ENCODE measurements around the gene MKNK1. TPM values are rescaled to one million over a fixed set of nuclear protein-coding genes. Genes with fewer than 3 reads are reported as not detected.

Gene MKNK1
- total and polyA plus RNA-seq, 7 donors: 19.3 to 52.6 (median 34.6) TPM

DNA sequence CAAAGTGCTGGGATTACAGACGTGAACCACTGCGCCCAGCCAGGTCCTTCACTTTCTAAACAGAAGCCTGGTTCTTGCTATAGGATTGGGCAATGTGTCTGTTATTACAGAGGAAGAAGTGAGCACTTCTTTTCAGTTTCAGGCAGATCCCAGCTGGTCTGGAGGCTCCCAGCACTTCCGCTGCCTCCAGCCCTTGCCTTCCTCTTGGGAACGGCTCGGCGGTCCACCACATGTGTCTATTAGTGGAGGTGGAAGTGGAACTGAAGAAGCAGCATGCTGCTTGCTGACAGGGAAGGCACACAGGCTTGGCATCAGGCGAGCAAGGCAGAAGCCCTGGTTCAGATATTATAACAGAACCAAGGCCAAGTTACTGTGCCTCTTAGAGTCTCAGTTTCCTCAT is 17.0 kb downstream of the MKNK1 start:
- TF ChIP-seq, protein P1, sequence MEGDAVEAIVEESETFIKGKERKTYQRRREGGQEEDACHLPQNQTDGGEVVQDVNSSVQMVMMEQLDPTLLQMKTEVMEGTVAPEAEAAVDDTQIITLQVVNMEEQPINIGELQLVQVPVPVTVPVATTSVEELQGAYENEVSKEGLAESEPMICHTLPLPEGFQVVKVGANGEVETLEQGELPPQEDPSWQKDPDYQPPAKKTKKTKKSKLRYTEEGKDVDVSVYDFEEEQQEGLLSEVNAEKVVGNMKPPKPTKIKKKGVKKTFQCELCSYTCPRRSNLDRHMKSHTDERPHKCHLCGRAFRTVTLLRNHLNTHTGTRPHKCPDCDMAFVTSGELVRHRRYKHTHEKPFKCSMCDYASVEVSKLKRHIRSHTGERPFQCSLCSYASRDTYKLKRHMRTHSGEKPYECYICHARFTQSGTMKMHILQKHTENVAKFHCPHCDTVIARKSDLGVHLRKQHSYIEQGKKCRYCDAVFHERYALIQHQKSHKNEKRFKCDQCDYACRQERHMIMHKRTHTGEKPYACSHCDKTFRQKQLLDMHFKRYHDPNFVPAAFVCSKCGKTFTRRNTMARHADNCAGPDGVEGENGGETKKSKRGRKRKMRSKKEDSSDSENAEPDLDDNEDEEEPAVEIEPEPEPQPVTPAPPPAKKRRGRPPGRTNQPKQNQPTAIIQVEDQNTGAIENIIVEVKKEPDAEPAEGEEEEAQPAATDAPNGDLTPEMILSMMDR (IDR thresholded peaks at IDR 0.05): no peak
- DNase-seq (peak; percentile 45 to 66), ATAC-seq (peak in 2 of 4 donors; percentile 17 to 28)
- 77 to 83% (median 81%) methylated on average over 7 of the region's 7 CpGs for WGBS, 3 donors
- Histone ChIP-seq H3K36me3 (ENCODE audit: insufficient read depth in 1 of 2, low read depth in 1 of 2) (peaks cover 12 to 80% of the 10 kb centered on the region in 2 donors), H3K4me3 (no peak overlapping the region), H3K9me3 (no peaks in the 10 kb centered on the region), H3K27me3 (ENCODE audit: insufficient read depth in 3 of 3, low read length in 2 of 3) (no peaks in the 10 kb centered on the region), H3K4me1 (no peaks in the 10 kb centered on the region), H3K27ac (no peak overlapping the region)
- intact Hi-C loops (cut with DNase I): no loop called here

DNA sequence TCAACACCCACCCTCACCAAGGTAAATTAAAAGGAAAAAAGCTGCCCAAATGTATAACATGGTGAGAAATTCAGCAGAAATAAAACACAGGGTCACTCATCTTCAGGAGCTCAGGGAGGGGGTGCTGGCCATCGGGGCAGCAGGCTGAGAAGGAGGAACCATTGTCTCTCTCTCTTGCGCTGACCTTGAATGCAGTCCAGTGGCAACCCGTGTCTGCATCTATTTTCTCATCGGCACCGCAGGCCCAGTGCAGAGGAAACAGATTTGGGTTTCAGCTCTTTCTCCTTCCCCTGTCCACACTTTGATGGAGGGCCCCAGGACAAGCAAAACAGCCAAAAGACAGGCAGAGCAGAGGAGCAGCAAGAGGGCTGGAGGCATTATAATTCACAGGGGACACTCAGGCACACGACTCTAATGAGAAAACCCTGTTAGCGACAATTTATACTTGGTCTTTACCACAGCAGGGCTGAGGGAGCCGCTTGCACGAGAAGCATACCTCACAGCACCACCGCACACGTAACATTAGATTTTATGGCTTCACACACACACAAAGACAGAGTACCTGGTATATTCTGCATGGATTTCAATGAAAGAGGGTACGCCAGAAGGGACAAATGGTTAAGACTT is 18.6 kb downstream of the MKNK1 start:
- H3K27me3 ChIP-seq (ENCODE audit: insufficient read depth in 3 of 3, low read length in 2 of 3): no peaks in the 10 kb centered on the region
- TF ChIP-seq, protein P1 (IDR thresholded peaks at IDR 0.05): no peak
- no peaks in the 10 kb centered on the region for H3K4me1 ChIP-seq
- DNase-seq (no peak), ATAC-seq (no peak)
- H3K9me3 ChIP-seq: no peaks in the 10 kb centered on the region
- H3K4me3 ChIP-seq: no peak overlapping the region
- 60 to 73% (median 63%) methylated on average over 12 of the region's 12 CpGs for WGBS, 3 donors
- H3K36me3 ChIP-seq (ENCODE audit: insufficient read depth in 1 of 2, low read depth in 1 of 2): peaks cover 10 to 79% of the 10 kb centered on the region in 2 donors
- intact Hi-C loops (cut with DNase I): no loop called here
- no peak overlapping the region for H3K27ac ChIP-seq

DNA sequence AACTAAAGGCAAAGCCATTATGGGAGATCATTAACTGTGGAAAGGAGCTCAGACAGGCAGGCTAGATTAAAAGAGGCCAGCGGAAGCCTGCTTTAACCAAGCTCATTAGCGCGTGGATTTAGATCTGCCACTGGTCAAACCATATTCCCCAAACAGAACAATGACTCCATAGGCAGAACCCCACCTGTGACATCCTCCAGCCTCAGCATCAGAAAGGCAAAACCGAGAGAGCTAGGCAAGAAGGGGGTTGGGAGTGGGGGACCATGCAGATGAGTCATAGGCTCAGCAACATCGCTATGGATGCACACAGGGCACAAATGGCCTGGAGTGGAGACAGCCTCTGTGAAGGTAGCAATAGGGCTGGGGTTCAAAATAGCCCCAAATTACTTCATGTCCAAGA is 20.6 kb downstream of the MKNK1 start:
- TF ChIP-seq, protein P1 (IDR thresholded peaks at IDR 0.05): no peak
- Histone ChIP-seq H3K4me3 (no peak overlapping the region), H3K4me1 (no peaks in the 10 kb centered on the region), H3K9me3 (no peaks in the 10 kb centered on the region), H3K27ac (no peak overlapping the region), H3K36me3 (ENCODE audit: insufficient read depth in 1 of 2, low read depth in 1 of 2) (peaks cover 15 to 80% of the 10 kb centered on the region in 2 donors), H3K27me3 (ENCODE audit: insufficient read depth in 3 of 3, low read length in 2 of 3) (no peaks in the 10 kb centered on the region)
- ATAC-seq (no peak), DNase-seq (no peak)
- WGBS, 3 donors: 82 to 89% (median 87%) methylated on average over 5 of the region's 5 CpGs
- intact Hi-C loops (cut with DNase I): no loop called here

DNA sequence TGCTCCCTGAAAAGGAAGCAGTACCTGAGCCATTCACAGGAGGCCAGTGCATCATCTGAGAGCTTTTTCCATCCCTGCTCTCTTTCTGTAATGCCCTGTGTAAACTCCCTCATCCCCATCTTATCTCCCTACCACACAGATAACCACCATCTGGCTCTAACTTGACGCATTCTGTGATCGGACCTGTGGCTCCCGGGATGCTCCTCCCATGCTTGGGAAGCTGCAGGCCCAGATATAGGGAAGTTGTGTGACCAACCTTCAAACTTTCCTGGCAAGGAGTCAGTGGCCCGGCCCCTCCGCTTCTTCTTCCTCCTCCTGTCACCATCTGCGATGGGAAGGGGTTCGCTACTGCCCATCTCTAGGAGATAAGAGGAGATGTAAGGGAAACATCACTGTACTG is 21.1 kb downstream of the MKNK1 start:
- no peak overlapping the region for H3K27ac ChIP-seq
- no peaks in the 10 kb centered on the region for H3K27me3 ChIP-seq (ENCODE audit: insufficient read depth in 3 of 3, low read length in 2 of 3)
- intact Hi-C loops (cut with DNase I): no loop called here
- H3K4me3 ChIP-seq: no peak overlapping the region
- H3K9me3 ChIP-seq: no peaks in the 10 kb centered on the region
- H3K4me1 ChIP-seq: no peaks in the 10 kb centered on the region
- TF ChIP-seq, protein P1 (IDR thresholded peaks at IDR 0.05): no peak
- DNase-seq (no peak), ATAC-seq (no peak)
- H3K36me3 ChIP-seq (ENCODE audit: insufficient read depth in 1 of 2, low read depth in 1 of 2): peaks cover 15 to 85% of the 10 kb centered on the region in 2 donors
- WGBS, 3 donors: 87 to 88% (median 88%) methylated on average over 7 of the region's 7 CpGs

Measured in psoas muscle (tissue), 8 donors.